GM06990 (cell line): ENCODE measurements around the gene FAM174C.

Experiments used
- DNase-seq: peaks from one replicate; pipeline ENCODE4 v3.0.0-alpha.2; 2011; ENCODE audit not compliant: insufficient read length; ENCODE audit errors: extremely low read depth
- H3K27me3 ChIP-seq: replicated peaks from 2 replicates; pipeline ENCODE4 v1.6.0; 2011; ENCODE audit warnings: low read length; ENCODE audit not compliant: control insufficient read depth, insufficient read depth
- H3K36me3 ChIP-seq: 2 replicates; pipeline ENCODE4 v1.5.1; 2011; ENCODE audit warnings: low read length; ENCODE audit not compliant: control insufficient read depth, insufficient read depth
- H3K4me3 ChIP-seq: replicated peaks from 2 replicates; pipeline ENCODE4 v1.5.1; 2011; ENCODE audit warnings: low read depth, mild to moderate bottlenecking, control low read depth, low read length
- CTCF ChIP-seq: IDR thresholded peaks from 2 replicates; pipeline ENCODE4 v1.5.1; 2011; ENCODE audit warnings: low read length, control low read depth, mild to moderate bottlenecking, inconsistent platforms; ENCODE audit not compliant: insufficient read depth, poor library complexity, severe bottlenecking

Gene FAM174C

GRCh38 chr19:1265615-1266128 lies 9.7 kb upstream of the FAM174C start:
- DNase-seq = peak; percentile 69
- H3K4me3 ChIP-seq = peak overlapping the region; percentile 52

DNA sequence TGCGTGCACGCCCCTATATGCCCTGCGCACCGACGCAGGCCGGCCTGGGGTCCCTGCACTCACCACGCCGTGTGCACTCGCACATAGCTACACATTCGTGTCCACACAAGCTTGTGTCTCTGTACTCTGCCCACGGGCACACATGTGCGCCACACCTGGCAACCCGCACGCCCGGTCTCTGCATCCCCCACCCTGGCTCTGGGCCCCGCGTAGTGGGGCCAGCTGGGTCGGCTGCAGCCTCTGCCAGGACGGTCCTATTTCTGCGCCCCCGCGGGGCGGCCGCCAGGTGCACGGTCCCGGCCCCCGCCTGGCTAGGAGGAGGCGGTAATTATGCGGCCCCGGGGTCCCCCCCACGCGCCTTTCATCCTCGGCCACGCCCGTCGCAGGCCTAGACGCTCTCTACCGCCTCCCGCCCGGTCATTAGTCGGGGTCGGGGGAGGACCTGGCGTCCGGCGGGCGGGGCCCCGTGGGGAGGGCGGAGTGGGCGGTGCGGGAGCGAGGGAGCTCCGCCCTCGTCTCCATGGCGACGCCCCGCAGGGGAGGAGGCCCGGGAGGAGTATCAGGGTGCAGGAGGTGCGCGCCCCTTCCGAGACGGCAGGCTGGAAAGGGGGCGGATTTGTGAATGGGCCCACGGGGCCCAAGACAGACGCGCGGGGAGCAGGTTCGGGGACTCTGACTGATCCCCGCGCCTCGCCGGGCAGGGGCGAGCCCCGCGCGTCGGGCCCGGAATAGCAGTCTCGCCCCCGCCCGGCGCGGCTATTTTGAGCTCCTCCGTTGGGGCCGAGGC lies 9.0 kb upstream of the FAM174C start:
- peak overlapping the region; percentile 52 for H3K4me3 ChIP-seq
- no peaks in the 10 kb centered on the region; the same call in 1 of the 2 replicates for H3K27me3 ChIP-seq
- no peak for TF ChIP-seq CTCF
- peaks cover 5% of the 10 kb centered on the region; the same call in 1 of the 2 replicates for H3K36me3 ChIP-seq
- DNase-seq = peak; percentile 92

More at GRCh38 chr19:1265615-1266128, 9.7 kb upstream of the FAM174C start:
- Histone ChIP-seq H3K36me3 (no peaks in the 10 kb centered on the region), H3K27me3 (no peaks in the 10 kb centered on the region; the same call in 1 of the 2 replicates)
- no peak for TF ChIP-seq CTCF

GRCh38 chr19:1266916-1267476 lies 8.3 kb upstream of the FAM174C start:
- H3K36me3 ChIP-seq = peaks cover 11% of the 10 kb centered on the region
- peak; percentile 82 for DNase-seq
- peak overlapping the region; percentile 52 for H3K4me3 ChIP-seq
- peak; percentile 76 for TF ChIP-seq CTCF
- H3K27me3 ChIP-seq = no peaks in the 10 kb centered on the region; the same call in 1 of the 2 replicates

DNA sequence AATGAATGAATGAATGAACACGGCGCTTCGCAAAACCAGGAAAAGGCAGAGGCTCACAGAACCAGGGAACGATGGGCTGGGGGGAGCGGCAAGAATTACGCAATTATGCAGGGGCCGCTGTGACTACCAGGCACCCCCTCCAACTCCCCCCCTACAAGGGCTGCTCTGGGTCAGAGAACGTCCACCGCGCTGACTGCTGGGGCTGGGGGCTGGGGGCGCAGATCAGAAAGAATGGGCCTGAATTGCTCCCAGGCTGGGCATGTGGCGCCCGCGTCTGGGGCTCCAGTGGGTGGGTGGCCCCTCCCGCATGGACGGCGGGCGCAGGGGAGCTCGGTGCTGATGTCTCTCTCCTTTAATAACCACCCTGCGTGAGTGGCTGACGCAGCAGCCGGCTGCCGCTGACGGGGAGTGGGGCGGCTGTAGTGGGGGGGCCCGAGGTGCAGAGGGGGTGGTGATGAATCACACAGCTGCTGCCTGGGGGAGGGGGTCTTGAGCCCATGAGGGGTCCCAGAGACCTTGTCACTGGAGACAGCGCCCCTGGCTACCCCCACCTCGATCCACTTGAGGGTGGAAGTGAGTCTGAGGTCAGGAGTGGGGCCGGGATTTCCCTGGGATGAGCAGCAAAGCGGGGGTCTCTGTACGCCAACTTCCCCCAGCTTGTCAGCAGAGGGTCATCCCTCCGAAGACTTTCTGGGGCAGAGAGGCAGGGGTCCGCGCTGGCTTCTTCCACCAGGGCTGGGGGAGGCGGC lies 7.7 kb upstream of the FAM174C start:
- peak overlapping the region; percentile 48; the same call in 1 of the 2 replicates for H3K4me3 ChIP-seq

More for the DNA sequence above, 7.7 kb upstream of the FAM174C start:
- Histone ChIP-seq H3K36me3 (peaks cover 14% of the 10 kb centered on the region), H3K27me3 (no peaks in the 10 kb centered on the region; the same call in 1 of the 2 replicates)
- no peak for TF ChIP-seq CTCF
- DNase-seq = no peak
